Measurements from ENCODE around the gene KCTD1. TPM values are rescaled to one million over a fixed set of nuclear protein-coding genes. Genes with fewer than 3 reads are reported as not detected.
A peak's percentile ranks its signal among the peaks of the same experiment; 100 is the strongest.

Gene KCTD1
- total RNA-seq, 1 experiment from 2014 or later = 20.5 TPM

GRCh38 chr18:26436176-26437051 lies 111.9 kb downstream of the KCTD1 start:
- peaks cover 12% of the 10 kb centered on the region; the same call in 1 of the 2 replicates for H3F3A ChIP-seq (ENCODE audit: insufficient read depth, low read depth)
- H3K27me3 ChIP-seq (ENCODE audit: insufficient read depth, low read depth) = no peaks in the 10 kb centered on the region
- peaks cover 26% of the 10 kb centered on the region for H3K4me1 ChIP-seq (replicated peaks; ENCODE audit: insufficient read depth)
- TF ChIP-seq EZH2 (IDR thresholded peaks at IDR 0.05; ENCODE audit: low read depth) (no peak), CTCF (conservative IDR thresholded peaks at IDR 0.05) (no peak)
- H4K20me1 ChIP-seq (ENCODE audit: insufficient read depth) = no peaks in the 10 kb centered on the region
- ChIA-PET POLR2A (ENCODE audit: unreplicated experiment) (interaction anchor here (0.7 kb wide), 1 partner anchor 129 kb away, joined by 4 read pairs; no protein-coding TSS in a partner anchor), CTCF (no interaction called here)
- H3K79me2 ChIP-seq (ENCODE audit: low read depth) = no peaks in the 10 kb centered on the region
- peak overlapping the region; percentile 85 for H3K27ac ChIP-seq
- peak overlapping the region; percentile 66 for H2AFZ ChIP-seq
- H3K36me3 ChIP-seq (ENCODE audit: low read depth) = no peaks in the 10 kb centered on the region
- intact Hi-C loops (cut with micrococcal nuclease; ENCODE audit: unreplicated experiment) = loop anchor here (2.0 kb wide), 2 partner anchors 44 to 112 kb away; partner anchors contain the start of gene KCTD1
- no peaks in the 10 kb centered on the region for H3K9me2 ChIP-seq (ENCODE audit: insufficient read depth)
- no peaks in the 10 kb centered on the region for H3K9me3 ChIP-seq (ENCODE audit: insufficient read depth, low read depth)
- DNase-seq = peak; percentile 32 to 95
- H3K4me2 ChIP-seq = peak overlapping the region; percentile 71
- BruUV-seq (replicated peaks) = no TSS peak
- H3K4me3 ChIP-seq = peak overlapping the region; percentile 37; the same call in 1 of the 2 replicates

- DNase-seq = no peak
- intact Hi-C loops (cut with micrococcal nuclease; ENCODE audit: unreplicated experiment) = loop anchor here (2.0 kb wide), 2 partner anchors 45 to 113 kb away; partner anchors contain the start of gene KCTD1
- H3K36me3 ChIP-seq (ENCODE audit: low read depth) = no peaks in the 10 kb centered on the region
- H3K4me1 ChIP-seq (replicated peaks; ENCODE audit: insufficient read depth) = peaks cover 26% of the 10 kb centered on the region
- peak overlapping the region; percentile 85 for H3K27ac ChIP-seq
- H3K79me2 ChIP-seq (ENCODE audit: low read depth) = no peaks in the 10 kb centered on the region
- H2AFZ ChIP-seq = no peak overlapping the region
- ChIA-PET POLR2A (ENCODE audit: unreplicated experiment) (interaction anchor here (0.7 kb wide), 1 partner anchor 128 kb away, joined by 4 read pairs; no protein-coding TSS in a partner anchor), CTCF (no interaction called here)
- H3K4me2 ChIP-seq = peak overlapping the region; percentile 71
- H3K9me2 ChIP-seq (ENCODE audit: insufficient read depth) = no peaks in the 10 kb centered on the region
- H4K20me1 ChIP-seq (ENCODE audit: insufficient read depth) = no peaks in the 10 kb centered on the region
- peaks cover 12% of the 10 kb centered on the region; the same call in 1 of the 2 replicates for H3F3A ChIP-seq (ENCODE audit: insufficient read depth, low read depth)
- H3K4me3 ChIP-seq = peak overlapping the region; percentile 37; the same call in 1 of the 2 replicates
- H3K27me3 ChIP-seq (ENCODE audit: insufficient read depth, low read depth) = no peaks in the 10 kb centered on the region
- no TSS peak for BruUV-seq (replicated peaks)
- TF ChIP-seq EZH2 (IDR thresholded peaks at IDR 0.05; ENCODE audit: low read depth) (no peak), CTCF (conservative IDR thresholded peaks at IDR 0.05) (no peak)
- H3K9me3 ChIP-seq (ENCODE audit: insufficient read depth, low read depth) = no peaks in the 10 kb centered on the region
Observed at GRCh38 chr18:26435415-26436095, 112.8 kb downstream of the KCTD1 start.

GRCh38 chr18:26434887-26435286 lies 113.5 kb downstream of the KCTD1 start:
- Histone ChIP-seq H4K20me1 (ENCODE audit: insufficient read depth) (no peaks in the 10 kb centered on the region), H3K9me3 (ENCODE audit: insufficient read depth, low read depth) (no peaks in the 10 kb centered on the region), H3K27me3 (ENCODE audit: insufficient read depth, low read depth) (no peaks in the 10 kb centered on the region), H3K79me2 (ENCODE audit: low read depth) (no peaks in the 10 kb centered on the region), H3K36me3 (ENCODE audit: low read depth) (no peaks in the 10 kb centered on the region), H3K4me2 (peak overlapping the region; percentile 71; the same call in 1 of the 2 replicates), H3K4me3 (no peak overlapping the region), H3K27ac (no peak overlapping the region), H3F3A (ENCODE audit: insufficient read depth, low read depth) (peaks cover 12% of the 10 kb centered on the region; the same call in 1 of the 2 replicates), H2AFZ (no peak overlapping the region), H3K9me2 (ENCODE audit: insufficient read depth) (no peaks in the 10 kb centered on the region), H3K4me1 (replicated peaks; ENCODE audit: insufficient read depth) (peaks cover 26% of the 10 kb centered on the region)
- ChIA-PET CTCF (no interaction called here), POLR2A (ENCODE audit: unreplicated experiment) (no interaction called here)
- BruUV-seq (replicated peaks) = no TSS peak
- intact Hi-C loops (cut with micrococcal nuclease; ENCODE audit: unreplicated experiment) = no loop called here
- no peak for DNase-seq
- TF ChIP-seq EZH2 (IDR thresholded peaks at IDR 0.05; ENCODE audit: low read depth) = no peak
- TF ChIP-seq CTCF (conservative IDR thresholded peaks at IDR 0.05) = no peak

Data from PC-9 (cell line).